ENCODE data around the gene FBLN1.

The FBLN1 gene

GRCh38 chr22:45503050-45503815 is 550 bp downstream of the FBLN1 start:
- in situ Hi-C loops (cut with HindIII; ENCODE audit: low sequenced_read_pairs), result no loop called here

GRCh38 chr22:45503816-45504372 is 1.2 kb downstream of the FBLN1 start:
- in situ Hi-C loops (cut with HindIII; ENCODE audit: low sequenced_read_pairs), result no loop called here

GRCh38 chr22:45504373-45505341 is 2.0 kb downstream of the FBLN1 start:
- in situ Hi-C loops (cut with HindIII; ENCODE audit: low sequenced_read_pairs), result no loop called here

GRCh38 chr22:45505991-45506747 is 3.5 kb downstream of the FBLN1 start:
- in situ Hi-C loops (cut with HindIII; ENCODE audit: low sequenced_read_pairs), result no loop called here

- in situ Hi-C loops (cut with HindIII; ENCODE audit: low sequenced_read_pairs), result no loop called here
Measured at GRCh38 chr22:45506816-45507360, 4.2 kb downstream of the FBLN1 start.

GRCh38 chr22:45507798-45508197 is 5.1 kb downstream of the FBLN1 start:
- in situ Hi-C loops (cut with HindIII; ENCODE audit: low sequenced_read_pairs), result no loop called here

- in situ Hi-C loops (cut with HindIII; ENCODE audit: low sequenced_read_pairs), result no loop called here
Measured at GRCh38 chr22:45508814-45509213, 6.1 kb downstream of the FBLN1 start.

- in situ Hi-C loops (cut with HindIII; ENCODE audit: low sequenced_read_pairs), result no loop called here
Measured at GRCh38 chr22:45510376-45511232, 7.9 kb downstream of the FBLN1 start.

GRCh38 chr22:45511847-45512261 is 9.2 kb downstream of the FBLN1 start:
- in situ Hi-C loops (cut with HindIII; ENCODE audit: low sequenced_read_pairs), result no loop called here

- in situ Hi-C loops (cut with HindIII; ENCODE audit: low sequenced_read_pairs), result no loop called here
Measured at GRCh38 chr22:45512363-45512762, 9.7 kb downstream of the FBLN1 start.

GRCh38 chr22:45515676-45516075 is 13.0 kb downstream of the FBLN1 start:
- in situ Hi-C loops (cut with HindIII; ENCODE audit: low sequenced_read_pairs), result no loop called here

GRCh38 chr22:45516163-45516562 is 13.5 kb downstream of the FBLN1 start:
- in situ Hi-C loops (cut with HindIII; ENCODE audit: low sequenced_read_pairs), result no loop called here

- in situ Hi-C loops (cut with HindIII; ENCODE audit: low sequenced_read_pairs), result no loop called here
Measured at GRCh38 chr22:45516923-45517675, 14.4 kb downstream of the FBLN1 start.

GRCh38 chr22:45518136-45518535 is 15.5 kb downstream of the FBLN1 start:
- in situ Hi-C loops (cut with HindIII; ENCODE audit: low sequenced_read_pairs), result no loop called here

- in situ Hi-C loops (cut with HindIII; ENCODE audit: low sequenced_read_pairs), result no loop called here
Measured at GRCh38 chr22:45518580-45518991, 15.9 kb downstream of the FBLN1 start.

- in situ Hi-C loops (cut with HindIII; ENCODE audit: low sequenced_read_pairs), result no loop called here
Measured at GRCh38 chr22:45521178-45521577, 18.5 kb downstream of the FBLN1 start.

GRCh38 chr22:45522462-45522861 is 19.8 kb downstream of the FBLN1 start:
- in situ Hi-C loops (cut with HindIII; ENCODE audit: low sequenced_read_pairs), result no loop called here

- in situ Hi-C loops (cut with HindIII; ENCODE audit: low sequenced_read_pairs), result no loop called here
Measured at GRCh38 chr22:45524157-45524556, 21.5 kb downstream of the FBLN1 start.

GRCh38 chr22:45524966-45525365 is 22.3 kb downstream of the FBLN1 start:
- in situ Hi-C loops (cut with HindIII; ENCODE audit: low sequenced_read_pairs), result loop anchor here (5.0 kb wide), 2 partner anchors 48 to 98 kb away; no protein-coding TSS in a partner anchor
